GM21717 (cell line): ENCODE results near the gene ZBTB20.

Experiments
- ATAC-seq: cut with Tn5 transposase; IDR thresholded peaks from one replicate; pipeline ENCODE4 v1.9.1; 2021; ENCODE audit warnings: mild to moderate bottlenecking, moderate library complexity; ENCODE audit not compliant: unreplicated experiment

The ZBTB20 gene

DNA sequence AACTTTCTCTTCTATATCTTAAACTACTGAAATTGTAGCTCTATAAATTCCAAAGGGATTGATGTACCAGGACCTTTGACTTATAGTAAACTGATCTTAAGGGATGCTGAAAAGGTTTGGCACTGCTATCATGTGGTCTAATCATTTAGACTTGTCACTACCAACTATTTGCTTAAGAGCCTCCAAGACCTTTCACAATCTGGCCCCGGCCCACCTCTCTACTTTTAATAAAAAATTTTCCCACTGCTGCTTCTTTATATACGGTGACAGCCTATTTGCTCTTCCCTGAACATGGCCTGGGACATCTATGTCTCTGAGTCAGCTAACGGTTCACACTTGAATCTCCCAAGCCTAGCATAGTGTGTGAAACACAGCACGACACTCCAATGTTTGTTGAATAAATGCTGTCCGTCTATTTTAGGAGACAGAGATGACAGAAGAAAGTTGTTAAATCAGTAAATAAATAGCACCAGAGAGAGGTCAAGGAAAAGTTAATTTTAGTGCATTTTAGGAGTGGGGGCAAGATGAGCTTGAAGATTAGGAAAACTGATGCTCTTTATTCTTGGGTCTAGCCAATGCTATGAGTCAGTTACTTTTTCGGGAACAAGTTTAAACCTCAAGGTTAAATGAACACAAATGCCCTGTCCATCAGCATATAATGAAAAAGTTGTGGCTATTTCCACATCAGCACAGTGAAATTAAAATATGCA lies 640.3 kb downstream of the ZBTB20 start:
- ATAC-seq = no peak

- no peak for ATAC-seq
Measured at GRCh38 chr3:114504941-114505628, 642.0 kb downstream of the ZBTB20 start.

- no peak for ATAC-seq
Measured at GRCh38 chr3:114502204-114502603, 644.9 kb downstream of the ZBTB20 start.

- peak; percentile 77 for ATAC-seq
Measured at GRCh38 chr3:114499976-114500375, 647.1 kb downstream of the ZBTB20 start.

- ATAC-seq = no peak
Measured at GRCh38 chr3:114498539-114499370, 648.3 kb downstream of the ZBTB20 start.

- ATAC-seq = no peak
Measured at GRCh38 chr3:114496874-114497273, 650.2 kb downstream of the ZBTB20 start.

DNA sequence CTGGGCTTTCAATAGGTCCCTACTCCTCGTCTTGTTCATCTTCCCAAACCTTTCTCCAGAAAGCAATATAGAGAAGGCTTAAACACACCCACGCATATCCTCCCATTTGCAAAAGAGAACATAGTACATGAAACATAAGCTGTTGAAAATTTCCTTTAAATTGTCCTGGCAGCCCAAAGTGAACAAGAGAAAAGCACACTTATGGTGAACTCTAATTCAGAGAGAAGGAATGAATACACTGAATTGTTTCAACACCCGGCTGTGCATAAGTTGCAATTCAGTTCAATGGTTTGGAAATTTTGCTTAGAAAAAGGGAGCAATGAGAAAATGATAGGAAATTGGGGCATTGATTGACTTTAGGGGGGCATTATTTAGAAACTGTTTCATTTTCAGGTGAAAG lies 650.6 kb downstream of the ZBTB20 start:
- no peak for ATAC-seq

GRCh38 chr3:114496021-114496434 lies 651.1 kb downstream of the ZBTB20 start:
- ATAC-seq = no peak

- no peak for ATAC-seq
Measured at GRCh38 chr3:114494498-114494897, 652.6 kb downstream of the ZBTB20 start.

GRCh38 chr3:114490829-114491228 lies 656.3 kb downstream of the ZBTB20 start:
- no peak for ATAC-seq

DNA sequence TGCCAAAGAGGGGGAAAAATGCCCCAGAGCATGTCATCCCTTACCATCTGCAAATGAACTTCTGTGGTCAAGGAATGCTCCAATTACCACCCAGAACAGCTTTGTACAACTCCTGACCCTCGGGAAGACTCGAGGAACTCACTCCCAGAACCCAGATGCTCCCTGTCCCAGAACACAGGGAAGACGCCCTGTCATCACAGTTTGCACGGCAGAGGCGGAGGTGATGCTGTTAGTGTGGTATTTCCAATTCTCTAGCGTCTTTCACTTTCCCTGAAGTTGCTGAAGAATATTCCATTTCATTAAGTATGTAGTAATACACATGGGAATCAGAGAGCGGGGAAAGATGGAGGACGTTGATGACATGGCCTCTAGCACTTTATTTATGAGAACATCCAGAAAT lies 659.6 kb downstream of the ZBTB20 start:
- ATAC-seq = no peak

DNA sequence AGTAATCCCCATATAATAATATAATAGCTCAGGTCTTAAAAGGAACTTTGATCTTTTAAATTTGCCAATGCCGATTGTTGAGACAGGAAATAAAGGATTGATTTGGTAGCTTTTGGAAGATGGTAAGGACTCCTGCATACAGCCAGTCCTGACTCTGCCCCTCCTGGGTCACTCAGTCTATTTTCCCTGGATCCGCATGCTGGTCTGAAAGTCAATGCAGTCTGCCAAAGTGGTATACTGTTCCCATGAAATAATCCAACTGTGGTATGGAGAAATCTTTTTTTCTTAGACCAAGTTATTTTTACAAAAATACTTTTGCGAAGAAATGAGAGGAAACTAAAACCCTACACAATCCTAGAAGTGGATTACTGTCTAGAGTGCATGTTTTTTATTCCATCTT lies 662.2 kb downstream of the ZBTB20 start:
- ATAC-seq = no peak

DNA sequence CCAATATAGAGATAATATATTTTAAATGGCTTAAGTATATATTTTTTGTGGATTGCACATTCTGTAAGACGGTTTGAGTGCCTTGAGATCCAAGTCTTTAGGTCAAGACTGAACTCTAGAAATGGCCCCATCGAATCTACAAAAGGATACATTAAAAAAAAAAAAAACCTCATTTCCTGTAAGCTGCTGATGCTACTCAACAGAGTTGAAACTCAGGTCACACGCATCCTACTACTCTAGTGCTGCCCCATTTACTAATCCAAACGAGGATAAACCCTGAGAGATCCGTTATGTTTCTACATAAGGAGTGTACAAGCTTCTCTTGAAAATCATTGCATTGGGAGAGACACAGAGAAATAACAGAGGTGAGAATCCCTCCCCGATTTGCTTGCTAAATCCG lies 666.0 kb downstream of the ZBTB20 start:
- no peak for ATAC-seq

DNA sequence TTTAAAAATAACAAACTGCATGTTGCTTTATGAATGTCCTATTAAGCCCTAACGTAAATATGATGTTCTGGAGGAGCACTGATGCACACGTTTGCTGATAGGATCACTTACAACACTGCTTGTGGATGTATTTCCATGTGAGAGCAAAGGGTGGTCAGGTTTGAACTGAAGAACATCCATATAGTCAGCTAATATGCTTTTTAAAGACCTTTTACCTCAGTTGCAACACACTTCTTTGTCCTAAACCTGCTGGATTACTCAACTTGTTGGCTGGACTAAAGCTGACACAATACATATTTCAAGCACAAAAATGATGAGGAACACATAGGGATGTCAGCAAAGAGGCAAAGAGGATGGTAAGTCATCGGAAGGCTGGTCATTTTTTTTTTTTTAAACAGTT lies 666.6 kb downstream of the ZBTB20 start:
- no peak for ATAC-seq

GRCh38 chr3:114478801-114479200 lies 668.3 kb downstream of the ZBTB20 start:
- no peak for ATAC-seq

DNA sequence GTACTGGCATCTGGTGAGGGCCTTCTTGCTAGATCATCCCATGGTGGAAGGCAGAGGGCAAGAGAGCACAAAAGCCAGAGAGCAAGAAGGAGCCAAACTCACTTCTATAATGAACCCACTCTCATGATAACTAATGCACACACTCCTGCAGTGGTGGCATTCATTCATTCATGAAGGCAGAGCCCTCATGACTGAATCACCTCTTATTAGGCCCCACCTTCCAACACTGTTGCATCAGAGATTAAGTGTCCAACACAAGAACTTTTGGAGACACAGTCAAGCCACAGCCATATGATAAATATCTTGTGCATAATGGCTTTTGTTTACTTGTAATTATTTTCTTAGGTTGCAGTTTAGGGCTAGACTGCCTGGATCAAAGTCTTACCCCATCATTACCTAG lies 670.6 kb downstream of the ZBTB20 start:
- no peak for ATAC-seq

GRCh38 chr3:114471478-114471877 lies 675.6 kb downstream of the ZBTB20 start:
- no peak for ATAC-seq

GRCh38 chr3:114469070-114469469 lies 678.0 kb downstream of the ZBTB20 start:
- ATAC-seq = no peak

- no peak for ATAC-seq
Measured at GRCh38 chr3:114466816-114467215, 680.3 kb downstream of the ZBTB20 start.

DNA sequence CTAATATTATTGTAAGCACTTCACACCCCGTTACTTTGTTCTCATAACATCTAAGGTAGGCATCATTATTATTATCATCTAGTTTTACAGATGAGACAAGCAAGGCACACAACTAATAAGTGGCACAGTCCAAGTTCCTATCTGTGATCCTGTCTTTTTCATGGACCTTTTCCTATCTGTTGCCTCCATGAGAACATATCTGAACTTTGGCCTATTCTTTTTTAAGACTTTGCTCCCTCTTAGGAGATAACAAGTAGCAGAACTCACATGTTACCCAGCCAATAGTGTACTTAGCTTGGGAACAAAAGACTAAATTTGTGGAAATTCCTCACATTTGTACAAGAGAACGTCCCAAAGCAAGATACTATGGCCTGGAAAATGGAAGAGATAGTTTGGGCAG lies 680.8 kb downstream of the ZBTB20 start:
- ATAC-seq = no peak

GRCh38 chr3:114464548-114464947 lies 682.5 kb downstream of the ZBTB20 start:
- peak; percentile 88 for ATAC-seq

DNA sequence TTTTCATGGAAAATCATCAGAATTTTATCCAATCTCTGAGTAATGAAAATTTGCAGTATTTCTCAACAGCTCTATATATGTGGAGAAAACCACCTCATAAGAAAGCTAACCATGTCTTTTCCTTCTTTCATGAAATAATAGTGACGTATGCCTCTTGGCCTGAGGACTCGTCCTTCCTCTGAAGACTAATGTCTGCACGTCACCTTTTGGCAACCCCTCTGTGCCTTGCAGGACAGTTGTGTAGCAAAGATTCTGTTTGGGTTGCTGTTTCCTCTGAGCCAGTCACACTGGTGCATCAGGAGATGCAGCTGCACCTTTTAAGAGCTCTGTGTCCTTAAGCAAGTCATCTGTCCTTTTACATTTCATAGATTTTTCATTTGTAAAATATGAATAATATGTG lies 684.3 kb downstream of the ZBTB20 start:
- ATAC-seq = no peak
